ENCODE data around the gene SLCO2B1.

DNA sequence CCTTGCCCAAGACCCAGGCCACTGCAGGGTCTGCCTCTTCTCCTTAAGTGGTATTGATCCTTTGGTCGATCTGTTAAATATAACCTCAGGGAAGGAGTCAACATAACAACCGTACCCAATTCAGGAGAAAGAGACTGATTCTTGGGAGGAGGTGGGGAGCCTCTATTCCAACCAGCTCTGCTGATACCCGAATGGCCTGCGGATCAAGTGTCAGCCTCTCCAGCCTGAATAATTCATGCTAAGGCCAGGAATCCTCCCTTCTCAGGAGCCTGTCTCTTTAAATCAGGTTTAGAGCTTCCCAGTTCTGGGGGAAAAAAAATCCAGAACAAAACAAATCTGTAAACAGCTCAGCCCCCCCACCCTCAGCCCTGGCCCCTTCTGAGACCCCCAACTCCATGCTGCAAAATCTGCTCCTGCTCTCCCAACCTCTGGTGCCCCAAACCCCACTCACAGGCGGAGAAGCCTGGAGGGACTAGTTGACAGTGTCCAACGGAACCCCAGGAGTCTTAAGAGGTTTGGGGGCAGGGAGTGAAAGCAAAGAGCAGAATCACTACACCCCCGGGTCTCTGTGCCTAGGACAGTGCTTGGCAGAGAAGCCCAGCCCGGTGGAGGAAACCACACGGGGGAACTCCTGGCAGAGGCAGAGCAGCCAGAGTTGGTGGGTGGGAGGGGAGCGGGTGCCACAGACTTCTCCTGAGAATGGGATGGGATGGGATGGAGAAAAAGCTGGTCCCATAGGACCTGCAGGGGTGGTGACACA, 88.8 kb downstream of the SLCO2B1 start:
- TF ChIP-seq, protein P1, sequence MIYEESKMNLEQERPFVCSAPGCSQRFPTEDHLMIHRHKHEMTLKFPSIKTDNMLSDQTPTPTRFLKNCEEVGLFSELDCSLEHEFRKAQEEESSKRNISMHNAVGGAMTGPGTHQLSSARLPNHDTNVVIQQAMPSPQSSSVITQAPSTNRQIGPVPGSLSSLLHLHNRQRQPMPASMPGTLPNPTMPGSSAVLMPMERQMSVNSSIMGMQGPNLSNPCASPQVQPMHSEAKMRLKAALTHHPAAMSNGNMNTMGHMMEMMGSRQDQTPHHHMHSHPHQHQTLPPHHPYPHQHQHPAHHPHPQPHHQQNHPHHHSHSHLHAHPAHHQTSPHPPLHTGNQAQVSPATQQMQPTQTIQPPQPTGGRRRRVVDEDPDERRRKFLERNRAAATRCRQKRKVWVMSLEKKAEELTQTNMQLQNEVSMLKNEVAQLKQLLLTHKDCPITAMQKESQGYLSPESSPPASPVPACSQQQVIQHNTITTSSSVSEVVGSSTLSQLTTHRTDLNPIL (CRISPR knock-in tag; IDR thresholded peaks at IDR 0.05; ENCODE audit: low read depth): no peak
- TF ChIP-seq GLIS3 (CRISPR knock-in tag; IDR thresholded peaks at IDR 0.05) (no peak), ISL1 (CRISPR knock-in tag; IDR thresholded peaks at IDR 0.05) (no peak), PPARA (CRISPR knock-in tag; IDR thresholded peaks at IDR 0.05; ENCODE audit: borderline replicate concordance) (no peak), ARNTL (CRISPR knock-in tag; IDR thresholded peaks at IDR 0.05; ENCODE audit: borderline replicate concordance, low read depth) (no peak)
- TF ChIP-seq, protein P2, sequence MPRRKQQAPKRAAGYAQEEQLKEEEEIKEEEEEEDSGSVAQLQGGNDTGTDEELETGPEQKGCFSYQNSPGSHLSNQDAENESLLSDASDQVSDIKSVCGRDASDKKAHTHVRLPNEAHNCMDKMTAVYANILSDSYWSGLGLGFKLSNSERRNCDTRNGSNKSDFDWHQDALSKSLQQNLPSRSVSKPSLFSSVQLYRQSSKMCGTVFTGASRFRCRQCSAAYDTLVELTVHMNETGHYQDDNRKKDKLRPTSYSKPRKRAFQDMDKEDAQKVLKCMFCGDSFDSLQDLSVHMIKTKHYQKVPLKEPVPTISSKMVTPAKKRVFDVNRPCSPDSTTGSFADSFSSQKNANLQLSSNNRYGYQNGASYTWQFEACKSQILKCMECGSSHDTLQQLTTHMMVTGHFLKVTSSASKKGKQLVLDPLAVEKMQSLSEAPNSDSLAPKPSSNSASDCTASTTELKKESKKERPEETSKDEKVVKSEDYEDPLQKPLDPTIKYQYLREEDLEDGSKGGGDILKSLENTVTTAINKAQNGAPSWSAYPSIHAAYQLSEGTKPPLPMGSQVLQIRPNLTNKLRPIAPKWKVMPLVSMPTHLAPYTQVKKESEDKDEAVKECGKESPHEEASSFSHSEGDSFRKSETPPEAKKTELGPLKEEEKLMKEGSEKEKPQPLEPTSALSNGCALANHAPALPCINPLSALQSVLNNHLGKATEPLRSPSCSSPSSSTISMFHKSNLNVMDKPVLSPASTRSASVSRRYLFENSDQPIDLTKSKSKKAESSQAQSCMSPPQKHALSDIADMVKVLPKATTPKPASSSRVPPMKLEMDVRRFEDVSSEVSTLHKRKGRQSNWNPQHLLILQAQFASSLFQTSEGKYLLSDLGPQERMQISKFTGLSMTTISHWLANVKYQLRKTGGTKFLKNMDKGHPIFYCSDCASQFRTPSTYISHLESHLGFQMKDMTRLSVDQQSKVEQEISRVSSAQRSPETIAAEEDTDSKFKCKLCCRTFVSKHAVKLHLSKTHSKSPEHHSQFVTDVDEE (CRISPR knock-in tag; IDR thresholded peaks at IDR 0.05): no peak

All from SK-N-SH treated with all-trans-retinoic acid at 6 μM for 48 hours (cell line).